ENCODE data around the gene CYB561D1. TPM values are rescaled to one million over a fixed set of nuclear protein-coding genes. Genes with fewer than 3 reads are reported as not detected.

The CYB561D1 gene
- total and polyA plus RNA-seq, 4 donors, result 1.3 to 2.8 (median 2.0) TPM

DNA sequence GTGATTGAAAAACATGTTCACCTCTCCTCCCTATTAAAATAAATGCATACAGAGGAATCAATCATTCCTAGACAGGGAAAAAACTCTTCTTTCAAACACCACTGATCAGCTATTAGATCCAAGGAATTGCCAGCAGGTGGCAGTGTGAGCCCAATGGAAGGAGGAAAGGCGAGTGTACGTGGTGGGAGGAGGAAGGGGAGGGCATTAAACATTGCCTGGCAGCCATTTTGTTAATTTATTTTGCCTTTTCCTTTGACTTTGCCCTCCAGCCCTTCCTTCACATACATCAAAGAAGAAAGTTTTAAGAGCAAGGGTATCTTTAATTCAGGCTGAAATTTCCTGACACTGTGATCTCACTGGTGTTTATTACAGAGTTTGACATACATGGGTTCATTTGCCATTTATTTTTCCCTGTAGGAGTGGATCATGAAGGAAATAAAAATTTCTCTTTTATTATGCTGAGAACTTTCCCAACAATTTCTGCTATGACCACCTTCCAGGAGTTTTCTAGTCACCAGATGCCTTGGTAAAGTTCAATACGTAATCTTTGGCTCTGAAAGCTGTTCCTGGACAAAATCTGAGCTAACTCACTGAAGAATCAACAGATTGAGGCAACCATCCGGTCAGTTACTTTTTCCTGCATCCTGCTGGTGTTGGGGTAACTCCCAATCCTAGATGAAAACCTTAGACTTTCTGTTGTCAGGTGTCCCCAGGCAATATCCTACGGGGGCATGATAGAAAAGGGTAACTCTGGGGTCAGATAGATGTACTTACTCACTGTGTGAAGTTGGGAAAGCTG lies 52.6 kb downstream of the CYB561D1 start:
- H3K27me3 ChIP-seq (ENCODE audit: control insufficient read depth in 4 of 4, insufficient read depth in 4 of 4, low read length in 3 of 4), result no peaks in the 10 kb centered on the region
- peak overlapping the region; percentile 21 to 85 for H3K9ac ChIP-seq (ENCODE audit: low read depth in 1 of 2, low read length in 2 of 2)
- WGBS, result 15% methylated on average over 5 of the region's 5 CpGs
- peak overlapping the region; percentile 5 to 89 (median 87) for H3K4me3 ChIP-seq (ENCODE audit: low read depth in 1 of 3, low read length in 3 of 3)
- peaks cover 5 to 41% (median 29%) of the 10 kb centered on the region in 4 donors for H3K4me1 ChIP-seq (ENCODE audit: control insufficient read depth in 4 of 4, insufficient read depth in 4 of 4, low read length in 3 of 4)
- H3K36me3 ChIP-seq (ENCODE audit: control insufficient read depth in 4 of 4, insufficient read depth in 3 of 4, low read depth in 1 of 4, low read length in 3 of 4), result no peaks in the 10 kb centered on the region
- H3K27ac ChIP-seq (ENCODE audit: low read depth in 1 of 2, low read length in 2 of 2), result peak overlapping the region; percentile 90 to 94
- H3K9me3 ChIP-seq (ENCODE audit: control insufficient read depth in 4 of 4, low read length in 3 of 4), result no peaks in the 10 kb centered on the region
- peak; percentile 100 for TF ChIP-seq YY1 (IDR thresholded peaks at IDR 0.05)
- no peak for TF ChIP-seq JUND (IDR thresholded peaks at IDR 0.05)
- TF ChIP-seq, protein P1, sequence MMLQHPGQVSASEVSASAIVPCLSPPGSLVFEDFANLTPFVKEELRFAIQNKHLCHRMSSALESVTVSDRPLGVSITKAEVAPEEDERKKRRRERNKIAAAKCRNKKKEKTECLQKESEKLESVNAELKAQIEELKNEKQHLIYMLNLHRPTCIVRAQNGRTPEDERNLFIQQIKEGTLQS (IDR thresholded peaks at IDR 0.05), result peak; percentile 45
- TF ChIP-seq, protein P2, sequence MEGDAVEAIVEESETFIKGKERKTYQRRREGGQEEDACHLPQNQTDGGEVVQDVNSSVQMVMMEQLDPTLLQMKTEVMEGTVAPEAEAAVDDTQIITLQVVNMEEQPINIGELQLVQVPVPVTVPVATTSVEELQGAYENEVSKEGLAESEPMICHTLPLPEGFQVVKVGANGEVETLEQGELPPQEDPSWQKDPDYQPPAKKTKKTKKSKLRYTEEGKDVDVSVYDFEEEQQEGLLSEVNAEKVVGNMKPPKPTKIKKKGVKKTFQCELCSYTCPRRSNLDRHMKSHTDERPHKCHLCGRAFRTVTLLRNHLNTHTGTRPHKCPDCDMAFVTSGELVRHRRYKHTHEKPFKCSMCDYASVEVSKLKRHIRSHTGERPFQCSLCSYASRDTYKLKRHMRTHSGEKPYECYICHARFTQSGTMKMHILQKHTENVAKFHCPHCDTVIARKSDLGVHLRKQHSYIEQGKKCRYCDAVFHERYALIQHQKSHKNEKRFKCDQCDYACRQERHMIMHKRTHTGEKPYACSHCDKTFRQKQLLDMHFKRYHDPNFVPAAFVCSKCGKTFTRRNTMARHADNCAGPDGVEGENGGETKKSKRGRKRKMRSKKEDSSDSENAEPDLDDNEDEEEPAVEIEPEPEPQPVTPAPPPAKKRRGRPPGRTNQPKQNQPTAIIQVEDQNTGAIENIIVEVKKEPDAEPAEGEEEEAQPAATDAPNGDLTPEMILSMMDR (IDR thresholded peaks at IDR 0.05; ENCODE audit: low read depth, low read length, missing input control), result peak; percentile 95
- TF ChIP-seq, protein P3, sequence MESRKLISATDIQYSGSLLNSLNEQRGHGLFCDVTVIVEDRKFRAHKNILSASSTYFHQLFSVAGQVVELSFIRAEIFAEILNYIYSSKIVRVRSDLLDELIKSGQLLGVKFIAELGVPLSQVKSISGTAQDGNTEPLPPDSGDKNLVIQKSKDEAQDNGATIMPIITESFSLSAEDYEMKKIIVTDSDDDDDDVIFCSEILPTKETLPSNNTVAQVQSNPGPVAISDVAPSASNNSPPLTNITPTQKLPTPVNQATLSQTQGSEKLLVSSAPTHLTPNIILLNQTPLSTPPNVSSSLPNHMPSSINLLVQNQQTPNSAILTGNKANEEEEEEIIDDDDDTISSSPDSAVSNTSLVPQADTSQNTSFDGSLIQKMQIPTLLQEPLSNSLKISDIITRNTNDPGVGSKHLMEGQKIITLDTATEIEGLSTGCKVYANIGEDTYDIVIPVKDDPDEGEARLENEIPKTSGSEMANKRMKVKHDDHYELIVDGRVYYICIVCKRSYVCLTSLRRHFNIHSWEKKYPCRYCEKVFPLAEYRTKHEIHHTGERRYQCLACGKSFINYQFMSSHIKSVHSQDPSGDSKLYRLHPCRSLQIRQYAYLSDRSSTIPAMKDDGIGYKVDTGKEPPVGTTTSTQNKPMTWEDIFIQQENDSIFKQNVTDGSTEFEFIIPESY (IDR thresholded peaks at IDR 0.05), result no peak
- peak; percentile 46 to 75 for TF ChIP-seq GABPA (IDR thresholded peaks at IDR 0.05 in 1 of 2, conservative IDR thresholded peaks at IDR 0.05 in 1 of 2)
- TF ChIP-seq, protein P4, sequence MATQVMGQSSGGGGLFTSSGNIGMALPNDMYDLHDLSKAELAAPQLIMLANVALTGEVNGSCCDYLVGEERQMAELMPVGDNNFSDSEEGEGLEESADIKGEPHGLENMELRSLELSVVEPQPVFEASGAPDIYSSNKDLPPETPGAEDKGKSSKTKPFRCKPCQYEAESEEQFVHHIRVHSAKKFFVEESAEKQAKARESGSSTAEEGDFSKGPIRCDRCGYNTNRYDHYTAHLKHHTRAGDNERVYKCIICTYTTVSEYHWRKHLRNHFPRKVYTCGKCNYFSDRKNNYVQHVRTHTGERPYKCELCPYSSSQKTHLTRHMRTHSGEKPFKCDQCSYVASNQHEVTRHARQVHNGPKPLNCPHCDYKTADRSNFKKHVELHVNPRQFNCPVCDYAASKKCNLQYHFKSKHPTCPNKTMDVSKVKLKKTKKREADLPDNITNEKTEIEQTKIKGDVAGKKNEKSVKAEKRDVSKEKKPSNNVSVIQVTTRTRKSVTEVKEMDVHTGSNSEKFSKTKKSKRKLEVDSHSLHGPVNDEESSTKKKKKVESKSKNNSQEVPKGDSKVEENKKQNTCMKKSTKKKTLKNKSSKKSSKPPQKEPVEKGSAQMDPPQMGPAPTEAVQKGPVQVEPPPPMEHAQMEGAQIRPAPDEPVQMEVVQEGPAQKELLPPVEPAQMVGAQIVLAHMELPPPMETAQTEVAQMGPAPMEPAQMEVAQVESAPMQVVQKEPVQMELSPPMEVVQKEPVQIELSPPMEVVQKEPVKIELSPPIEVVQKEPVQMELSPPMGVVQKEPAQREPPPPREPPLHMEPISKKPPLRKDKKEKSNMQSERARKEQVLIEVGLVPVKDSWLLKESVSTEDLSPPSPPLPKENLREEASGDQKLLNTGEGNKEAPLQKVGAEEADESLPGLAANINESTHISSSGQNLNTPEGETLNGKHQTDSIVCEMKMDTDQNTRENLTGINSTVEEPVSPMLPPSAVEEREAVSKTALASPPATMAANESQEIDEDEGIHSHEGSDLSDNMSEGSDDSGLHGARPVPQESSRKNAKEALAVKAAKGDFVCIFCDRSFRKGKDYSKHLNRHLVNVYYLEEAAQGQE (IDR thresholded peaks at IDR 0.05), result peak; percentile 40
- TF ChIP-seq RXRA (IDR thresholded peaks at IDR 0.05), result peak in 1 of 2 donors; percentile 26
- TF ChIP-seq, protein P5, sequence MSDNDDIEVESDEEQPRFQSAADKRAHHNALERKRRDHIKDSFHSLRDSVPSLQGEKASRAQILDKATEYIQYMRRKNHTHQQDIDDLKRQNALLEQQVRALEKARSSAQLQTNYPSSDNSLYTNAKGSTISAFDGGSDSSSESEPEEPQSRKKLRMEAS (IDR thresholded peaks at IDR 0.05), result peak; percentile 4
- peak; percentile 37 to 64 for TF ChIP-seq HNF4A (conservative IDR thresholded peaks at IDR 0.05)
- TF ChIP-seq RAD21 (IDR thresholded peaks at IDR 0.05), result peak; percentile 99 to 100
- TF ChIP-seq EGR1 (IDR thresholded peaks at IDR 0.05; ENCODE audit: low read depth in 2 of 2), result no peak
- TF ChIP-seq SP1 (IDR thresholded peaks at IDR 0.05), result peak; percentile 26
- DNase-seq (ENCODE audit: low spot score), result peak; percentile 91
